Neuron (in vitro differentiated cells): ENCODE results near the gene PTPN22.

ENCODE experiments used
- H2AFZ ChIP-seq: one replicate; pipeline ENCODE4 v1.6.1; 2013; ENCODE audit warnings: low read depth, mild to moderate bottlenecking, inconsistent platforms, low read length, moderate library complexity
- H3K27me3 ChIP-seq: one replicate; pipeline ENCODE4 v1.6.1; 2013; ENCODE audit warnings: low read length; ENCODE audit not compliant: insufficient read depth
- H3K36me3 ChIP-seq: one replicate; pipeline ENCODE4 v1.6.1; 2013; ENCODE audit warnings: low read length; ENCODE audit not compliant: insufficient read depth
- H3K4me1 ChIP-seq: one replicate; pipeline ENCODE4 v1.6.1; 2013; ENCODE audit warnings: low read length; ENCODE audit not compliant: insufficient read depth
- H3K4me3 ChIP-seq: 2 replicates; pipeline ENCODE4 v1.5.1; 2013; ENCODE audit warnings: mild to moderate bottlenecking, low read length, moderate library complexity
- H3K9me3 ChIP-seq: one replicate; pipeline ENCODE4 v1.6.1; 2013; ENCODE audit warnings: low read length

The PTPN22 gene

GRCh38 chr1:113899111-113899510 is 27.6 kb upstream of the PTPN22 start:
- no peaks in the 10 kb centered on the region for H3K9me3 ChIP-seq
- H3K36me3 ChIP-seq, result peaks cover 42% of the 10 kb centered on the region
- no peak overlapping the region for H2AFZ ChIP-seq
- H3K4me3 ChIP-seq, result no peak overlapping the region
- peaks cover 3% of the 10 kb centered on the region for H3K4me1 ChIP-seq
- H3K27me3 ChIP-seq, result no peaks in the 10 kb centered on the region

GRCh38 chr1:113898241-113898814 is 26.8 kb upstream of the PTPN22 start:
- Histone ChIP-seq H3K9me3 (no peaks in the 10 kb centered on the region), H2AFZ (no peak overlapping the region), H3K36me3 (peaks cover 42% of the 10 kb centered on the region), H3K27me3 (no peaks in the 10 kb centered on the region), H3K4me1 (no peaks in the 10 kb centered on the region), H3K4me3 (no peak overlapping the region)

- H3K27me3 ChIP-seq, result no peaks in the 10 kb centered on the region
- peaks cover 34% of the 10 kb centered on the region for H3K36me3 ChIP-seq
- no peaks in the 10 kb centered on the region for H3K4me1 ChIP-seq
Measured at GRCh38 chr1:113895961-113896360, 24.4 kb upstream of the PTPN22 start.

GRCh38 chr1:113895098-113895497 is 23.6 kb upstream of the PTPN22 start:
- peaks cover 32% of the 10 kb centered on the region for H3K36me3 ChIP-seq
- no peak overlapping the region for H2AFZ ChIP-seq
- H3K4me3 ChIP-seq, result no peak overlapping the region
- H3K27me3 ChIP-seq, result no peaks in the 10 kb centered on the region
- no peaks in the 10 kb centered on the region for H3K4me1 ChIP-seq
- no peaks in the 10 kb centered on the region for H3K9me3 ChIP-seq

More at GRCh38 chr1:113895961-113896360, 24.4 kb upstream of the PTPN22 start:
- Histone ChIP-seq H3K9me3 (no peaks in the 10 kb centered on the region), H2AFZ (no peak overlapping the region), H3K4me3 (no peak overlapping the region)

DNA sequence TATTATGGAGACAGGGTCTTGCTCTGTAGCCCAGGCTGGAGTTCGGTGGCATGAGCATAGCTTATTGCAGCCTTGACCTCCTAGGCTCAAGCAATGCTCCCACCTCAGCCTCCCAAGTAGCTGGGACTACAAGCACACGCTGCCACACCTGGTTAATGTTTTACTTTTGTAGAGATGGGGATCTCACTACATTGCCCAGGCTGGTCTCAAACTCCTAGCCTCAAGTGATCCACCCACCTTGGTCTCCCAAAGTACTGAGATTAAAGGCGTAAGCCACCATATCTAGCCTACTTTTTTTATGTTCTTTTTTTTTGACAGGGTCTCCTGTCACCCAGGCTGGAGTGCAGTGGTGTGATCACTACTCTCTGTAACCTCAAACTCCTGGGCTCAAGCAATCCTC is 21.8 kb upstream of the PTPN22 start:
- Histone ChIP-seq H3K4me1 (no peaks in the 10 kb centered on the region), H3K36me3 (peaks cover 18% of the 10 kb centered on the region), H3K9me3 (no peaks in the 10 kb centered on the region), H2AFZ (no peak overlapping the region), H3K27me3 (no peaks in the 10 kb centered on the region), H3K4me3 (no peak overlapping the region)

DNA sequence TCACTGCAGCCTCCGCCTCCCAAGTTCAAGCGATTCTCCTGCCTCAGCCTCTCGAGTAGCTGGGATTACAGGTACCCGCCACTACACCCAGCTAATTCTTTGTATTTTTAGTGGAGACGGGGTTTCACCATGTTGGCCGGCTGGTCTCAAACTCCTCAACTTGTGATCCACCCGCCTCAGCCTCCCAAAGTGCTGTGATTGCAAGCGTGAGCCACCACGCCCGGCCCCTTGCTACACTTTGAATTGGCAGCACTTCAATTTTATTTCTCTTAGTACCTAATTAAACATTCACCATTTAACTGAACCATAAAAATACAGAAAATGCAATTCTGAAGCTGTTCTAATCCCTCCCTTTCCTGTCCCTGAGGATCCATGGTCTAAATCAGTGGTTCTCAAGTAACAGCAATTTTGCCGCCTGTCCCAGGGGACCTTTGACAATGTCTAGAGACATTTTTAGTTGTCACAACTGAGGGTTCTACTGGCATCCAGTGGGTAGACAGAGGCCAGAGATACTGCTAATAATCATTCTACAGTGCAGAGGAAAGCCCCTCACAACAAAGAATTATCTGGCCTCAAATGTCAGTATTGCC is 20.2 kb upstream of the PTPN22 start:
- no peak overlapping the region for H2AFZ ChIP-seq
- H3K9me3 ChIP-seq, result no peaks in the 10 kb centered on the region
- peaks cover 7% of the 10 kb centered on the region for H3K36me3 ChIP-seq
- H3K4me1 ChIP-seq, result no peaks in the 10 kb centered on the region
- H3K4me3 ChIP-seq, result no peak overlapping the region
- H3K27me3 ChIP-seq, result no peaks in the 10 kb centered on the region

DNA sequence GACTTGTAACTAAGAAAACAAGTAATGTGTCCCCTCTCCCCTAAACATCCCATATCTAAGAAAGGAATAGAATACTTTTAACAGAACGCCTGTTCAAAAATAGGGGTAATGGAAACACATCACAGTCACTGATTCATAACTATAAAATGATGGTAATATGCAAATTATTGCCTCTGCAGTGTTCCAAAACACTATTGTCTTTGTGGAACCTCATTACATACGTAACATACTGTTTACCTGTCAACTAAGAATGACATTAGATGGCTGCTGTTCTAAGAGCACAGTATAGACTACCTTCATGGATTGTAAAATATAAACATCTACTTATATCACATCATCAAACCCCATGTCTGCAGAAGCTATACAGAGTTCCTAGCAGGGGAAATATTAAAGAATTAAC is 19.3 kb upstream of the PTPN22 start:
- H3K9me3 ChIP-seq, result no peaks in the 10 kb centered on the region
- no peaks in the 10 kb centered on the region for H3K27me3 ChIP-seq
- H3K4me3 ChIP-seq, result no peak overlapping the region
- no peak overlapping the region for H2AFZ ChIP-seq
- H3K4me1 ChIP-seq, result no peaks in the 10 kb centered on the region
- peaks cover 3% of the 10 kb centered on the region for H3K36me3 ChIP-seq

DNA sequence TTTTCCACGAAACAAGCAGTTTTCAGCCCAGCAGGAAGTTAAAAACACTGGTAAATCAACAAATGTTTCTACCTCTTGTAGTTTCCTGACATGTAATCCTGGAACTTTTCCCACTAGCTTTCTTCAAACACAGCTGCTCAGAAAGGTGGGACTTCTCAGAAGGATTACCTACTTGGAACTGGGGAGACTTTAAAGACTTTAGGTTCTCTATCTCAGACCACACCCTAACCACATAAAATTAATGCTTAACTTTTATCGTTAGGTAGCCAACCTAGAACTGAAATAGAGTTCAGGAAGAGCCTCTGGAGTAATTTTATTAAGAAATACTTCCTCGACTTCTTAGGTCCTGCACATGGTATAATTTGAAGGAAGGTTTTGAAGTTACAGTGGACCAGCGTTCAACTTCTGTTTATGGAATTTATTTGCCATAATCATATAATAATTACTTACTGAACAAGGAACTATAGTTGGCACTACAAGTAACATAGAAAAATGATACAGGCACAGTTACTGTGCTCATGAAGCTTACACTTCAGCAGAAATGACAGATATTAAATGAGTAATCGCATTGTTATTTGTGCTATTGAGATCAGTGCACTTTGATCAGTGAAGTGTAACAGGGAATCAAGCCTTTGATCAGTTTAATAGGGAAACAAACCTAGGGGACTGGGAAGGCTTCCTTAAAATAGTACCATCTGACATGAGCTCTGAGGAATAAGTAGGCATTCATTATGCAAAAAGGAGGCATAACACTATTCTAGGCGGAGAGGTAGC is 16.1 kb upstream of the PTPN22 start, which contains the start of gene BCL2L15:
BCL2L15 (minus strand) TSS at position 180 of the 774 bp plus-strand sequence. CDS start 206 bp downstream, outside the sequence.
- H3K9me3 ChIP-seq, result no peaks in the 10 kb centered on the region

DNA sequence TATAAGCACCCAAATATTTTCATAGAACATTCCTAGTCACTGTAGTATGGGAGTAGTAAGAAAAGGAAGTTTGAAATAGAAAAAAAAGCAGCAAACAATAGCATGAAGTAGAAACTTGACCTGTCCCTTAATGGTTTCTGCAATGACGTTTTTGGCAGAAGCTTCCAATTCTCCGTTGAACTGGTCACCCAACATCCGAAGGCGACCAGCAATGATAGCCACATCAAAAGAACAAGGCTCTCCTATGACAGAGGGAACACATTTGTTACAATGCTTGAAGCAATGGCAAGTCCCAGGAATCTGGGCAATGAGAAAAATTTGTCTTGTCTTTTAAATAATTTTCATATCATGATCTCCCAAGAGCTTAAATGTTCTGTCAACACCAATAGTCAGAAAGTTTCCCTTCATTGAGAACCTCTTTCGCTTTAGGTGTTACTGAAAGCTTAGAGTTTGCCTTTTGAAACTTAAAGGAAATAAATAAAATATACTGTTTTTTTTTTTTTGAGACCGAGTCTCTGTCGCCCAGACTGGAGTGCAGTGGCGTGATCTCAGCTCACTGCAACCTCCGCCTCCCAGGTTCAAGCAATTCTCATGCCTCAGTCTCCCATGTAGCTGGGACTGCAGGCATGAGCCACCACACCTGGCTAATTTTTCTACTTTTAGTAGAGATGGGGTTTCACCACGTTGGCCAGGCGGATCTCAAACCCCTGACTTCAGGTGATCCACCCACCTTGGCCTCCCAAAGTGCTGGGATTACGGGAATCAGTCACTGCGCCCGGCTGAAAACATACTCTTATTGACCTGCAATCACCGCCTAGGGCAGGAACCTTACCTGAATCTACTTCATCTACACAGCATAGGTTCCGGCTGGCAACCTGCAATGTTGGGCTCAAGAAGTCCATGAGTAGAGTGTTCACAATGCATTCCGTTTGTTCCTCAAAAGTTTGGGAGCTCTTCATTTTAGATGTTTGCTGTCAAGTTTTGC is 15.2 kb upstream of the PTPN22 start:
- H3K27me3 ChIP-seq, result no peaks in the 10 kb centered on the region
- no peaks in the 10 kb centered on the region for H3K4me1 ChIP-seq
- H2AFZ ChIP-seq, result no peak overlapping the region
- no peaks in the 10 kb centered on the region for H3K9me3 ChIP-seq
- H3K36me3 ChIP-seq, result no peaks in the 10 kb centered on the region
- H3K4me3 ChIP-seq, result no peak overlapping the region

More for the DNA sequence above, 16.1 kb upstream of the PTPN22 start, which contains the start of gene BCL2L15:
- Histone ChIP-seq H3K4me1 (no peaks in the 10 kb centered on the region), H2AFZ (no peak within 1 kb of the TSS), H3K27me3 (no peaks in the 10 kb centered on the region), H3K4me3 (no peak within 1 kb of the TSS), H3K36me3 (no peaks in the 10 kb centered on the region)

GRCh38 chr1:113881661-113882060 is 10.1 kb upstream of the PTPN22 start:
- H3K9me3 ChIP-seq, result peaks cover 3% of the 10 kb centered on the region
- no peaks in the 10 kb centered on the region for H3K36me3 ChIP-seq
- no peaks in the 10 kb centered on the region for H3K27me3 ChIP-seq
- no peak overlapping the region for H3K4me3 ChIP-seq
- H3K4me1 ChIP-seq, result no peaks in the 10 kb centered on the region
- no peak overlapping the region for H2AFZ ChIP-seq

DNA sequence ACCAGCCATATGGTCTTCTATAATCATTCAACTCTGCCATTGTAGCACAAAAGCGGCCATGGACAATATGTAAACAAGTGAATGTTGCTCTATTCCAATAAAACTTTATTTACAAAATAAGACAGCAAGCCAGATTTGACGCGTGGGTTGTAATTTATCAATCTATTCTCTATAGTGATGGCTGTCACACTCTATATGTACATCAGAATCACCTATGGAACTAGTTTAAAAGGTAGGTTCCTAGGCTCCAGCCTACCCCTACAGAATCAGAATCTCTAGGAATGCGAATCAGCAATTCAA is 8.2 kb upstream of the PTPN22 start:
- Histone ChIP-seq H3K9me3 (peaks cover 3% of the 10 kb centered on the region), H3K4me3 (no peak overlapping the region), H3K4me1 (no peaks in the 10 kb centered on the region), H2AFZ (no peak overlapping the region), H3K36me3 (no peaks in the 10 kb centered on the region), H3K27me3 (no peaks in the 10 kb centered on the region)

GRCh38 chr1:113876176-113876575 is 4.7 kb upstream of the PTPN22 start:
- Histone ChIP-seq H3K4me1 (no peaks in the 10 kb centered on the region), H3K36me3 (no peaks in the 10 kb centered on the region), H2AFZ (no peak overlapping the region), H3K9me3 (peaks cover 3% of the 10 kb centered on the region), H3K27me3 (peaks cover 6% of the 10 kb centered on the region), H3K4me3 (no peak overlapping the region)

DNA sequence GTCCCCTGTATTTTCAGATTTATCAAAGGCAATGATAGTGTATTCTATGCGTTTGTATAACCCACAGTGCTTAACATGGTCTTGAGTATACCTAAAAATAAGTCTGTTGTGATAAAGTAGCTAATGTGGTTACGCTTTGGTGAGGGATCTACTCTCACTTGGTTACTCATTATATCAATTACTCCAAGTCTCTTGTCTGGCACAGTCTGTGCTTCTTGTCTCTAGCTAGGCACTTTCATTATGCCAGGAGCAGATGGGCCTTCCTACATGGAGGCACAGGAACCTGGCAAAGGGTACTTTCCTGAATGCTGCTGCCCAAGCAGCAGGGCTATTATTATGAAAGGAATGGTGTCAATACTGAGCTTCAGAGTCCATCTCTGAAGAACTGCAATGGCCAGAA is 4.2 kb upstream of the PTPN22 start:
- Histone ChIP-seq H3K4me3 (no peak overlapping the region), H3K9me3 (peaks cover 3% of the 10 kb centered on the region), H2AFZ (no peak overlapping the region), H3K4me1 (no peaks in the 10 kb centered on the region), H3K36me3 (no peaks in the 10 kb centered on the region), H3K27me3 (peaks cover 6% of the 10 kb centered on the region)
